ENCODE data around the gene PPFIA1. TPM values are rescaled to one million over a fixed set of nuclear protein-coding genes. Genes with fewer than 3 reads are reported as not detected.

PPFIA1 gene
- total and polyA plus RNA-seq, 7 donors: 13.2 to 62.1 (median 43.4) TPM

DNA sequence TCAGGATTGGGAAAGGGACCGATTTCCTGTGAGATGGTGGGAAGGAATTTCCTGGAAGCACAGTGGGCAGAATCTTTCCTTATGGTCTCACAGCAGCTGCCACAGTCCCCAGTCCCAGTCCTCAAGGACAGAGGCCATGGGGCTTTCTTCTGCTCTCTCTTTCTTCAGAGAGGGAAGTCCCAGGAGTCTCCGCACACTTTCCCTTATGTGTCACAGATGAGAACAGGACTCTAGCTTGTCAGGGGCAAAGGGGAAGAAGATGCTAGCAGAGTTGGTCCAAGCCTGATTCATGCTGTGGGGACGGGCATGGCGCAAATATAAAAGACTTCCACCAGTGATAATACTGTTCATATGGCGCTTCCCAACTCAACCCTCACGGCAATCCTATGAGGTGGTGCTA is 7.5 kb upstream of the PPFIA1 start:
- Histone ChIP-seq H3K36me3 (no peaks in the 10 kb centered on the region), H3K27ac (no peak overlapping the region), H3K27me3 (peaks cover 0 to 3% (median 0%) of the 10 kb centered on the region in 3 donors), H3K9me3 (no peaks in the 10 kb centered on the region), H3K4me3 (no peak overlapping the region), H3K4me1 (no peaks in the 10 kb centered on the region)
- no peak for DNase-seq
- intact Hi-C loops (cut with DNase I): no loop called here
- TF ChIP-seq, protein P1, sequence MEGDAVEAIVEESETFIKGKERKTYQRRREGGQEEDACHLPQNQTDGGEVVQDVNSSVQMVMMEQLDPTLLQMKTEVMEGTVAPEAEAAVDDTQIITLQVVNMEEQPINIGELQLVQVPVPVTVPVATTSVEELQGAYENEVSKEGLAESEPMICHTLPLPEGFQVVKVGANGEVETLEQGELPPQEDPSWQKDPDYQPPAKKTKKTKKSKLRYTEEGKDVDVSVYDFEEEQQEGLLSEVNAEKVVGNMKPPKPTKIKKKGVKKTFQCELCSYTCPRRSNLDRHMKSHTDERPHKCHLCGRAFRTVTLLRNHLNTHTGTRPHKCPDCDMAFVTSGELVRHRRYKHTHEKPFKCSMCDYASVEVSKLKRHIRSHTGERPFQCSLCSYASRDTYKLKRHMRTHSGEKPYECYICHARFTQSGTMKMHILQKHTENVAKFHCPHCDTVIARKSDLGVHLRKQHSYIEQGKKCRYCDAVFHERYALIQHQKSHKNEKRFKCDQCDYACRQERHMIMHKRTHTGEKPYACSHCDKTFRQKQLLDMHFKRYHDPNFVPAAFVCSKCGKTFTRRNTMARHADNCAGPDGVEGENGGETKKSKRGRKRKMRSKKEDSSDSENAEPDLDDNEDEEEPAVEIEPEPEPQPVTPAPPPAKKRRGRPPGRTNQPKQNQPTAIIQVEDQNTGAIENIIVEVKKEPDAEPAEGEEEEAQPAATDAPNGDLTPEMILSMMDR (IDR thresholded peaks at IDR 0.05): no peak
- TF ChIP-seq POLR2AphosphoS5 (IDR thresholded peaks at IDR 0.05) (no peak), EP300 (IDR thresholded peaks at IDR 0.05) (no peak), POLR2A (IDR thresholded peaks at IDR 0.05) (no peak)
- WGBS, 2 donors: 91% methylated on average over 6 of the region's 6 CpGs

DNA sequence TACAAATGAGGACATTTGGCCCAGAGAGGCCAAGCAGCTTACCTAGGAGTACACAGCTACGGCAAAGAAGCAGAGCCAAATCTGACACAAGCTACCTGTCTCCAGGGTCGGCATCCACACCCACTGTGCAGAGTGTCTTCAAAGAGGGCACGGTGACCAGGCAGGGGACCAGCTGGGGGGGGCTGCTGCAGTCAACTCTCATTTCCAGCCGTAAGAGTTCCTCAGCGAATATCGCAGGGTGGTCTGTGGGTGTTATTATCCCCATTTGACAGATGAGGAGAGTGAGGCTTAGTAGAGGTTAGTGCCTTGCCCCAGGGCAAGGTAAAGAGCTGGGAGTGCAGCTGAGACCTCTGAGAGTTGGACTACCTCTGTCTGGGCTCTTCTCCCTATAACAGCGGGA is 7.1 kb upstream of the PPFIA1 start:
- no peaks in the 10 kb centered on the region for H3K36me3 ChIP-seq
- no peak overlapping the region for H3K4me3 ChIP-seq
- 91% methylated on average over 7 of the region's 7 CpGs for WGBS, 2 donors
- no peak for TF ChIP-seq POLR2AphosphoS5 (IDR thresholded peaks at IDR 0.05)
- TF ChIP-seq, protein P1 (IDR thresholded peaks at IDR 0.05): no peak
- TF ChIP-seq EP300 (IDR thresholded peaks at IDR 0.05): no peak
- no peaks in the 10 kb centered on the region for H3K9me3 ChIP-seq
- peaks cover 0 to 3% (median 0%) of the 10 kb centered on the region in 3 donors for H3K27me3 ChIP-seq
- H3K27ac ChIP-seq: no peak overlapping the region
- no peak for DNase-seq
- H3K4me1 ChIP-seq: no peaks in the 10 kb centered on the region
- intact Hi-C loops (cut with DNase I): no loop called here

DNA sequence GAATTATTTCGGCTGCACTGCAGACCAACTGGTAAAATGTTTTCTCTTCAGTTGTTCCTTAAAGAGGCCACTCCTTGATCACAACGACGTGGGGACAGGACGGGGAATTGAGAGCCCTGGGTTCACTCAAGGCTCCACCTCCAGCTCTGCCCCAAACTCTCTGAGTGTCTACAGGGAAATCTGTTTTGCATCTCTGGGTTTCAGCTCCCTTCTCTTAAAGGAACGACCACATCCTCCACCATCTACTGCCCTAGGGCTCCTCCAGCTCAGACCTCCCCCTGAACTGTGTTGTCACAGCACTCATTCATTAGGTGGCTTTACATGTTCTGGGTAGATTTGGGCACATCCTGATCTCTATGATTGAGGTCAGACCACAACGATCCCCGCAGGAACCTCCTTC is 5.1 kb upstream of the PPFIA1 start:
- peaks cover 0 to 3% (median 0%) of the 10 kb centered on the region in 3 donors for H3K27me3 ChIP-seq
- H3K4me3 ChIP-seq: no peak overlapping the region
- no peak overlapping the region for H3K27ac ChIP-seq
- intact Hi-C loops (cut with DNase I): no loop called here
- H3K9me3 ChIP-seq: no peaks in the 10 kb centered on the region
- 42% methylated on average over 7 of the region's 7 CpGs for WGBS, 2 donors
- no peak for DNase-seq
- TF ChIP-seq, protein P1 (IDR thresholded peaks at IDR 0.05): no peak
- TF ChIP-seq POLR2A (IDR thresholded peaks at IDR 0.05) (no peak), POLR2AphosphoS5 (IDR thresholded peaks at IDR 0.05) (no peak), EP300 (IDR thresholded peaks at IDR 0.05) (no peak)
- H3K36me3 ChIP-seq: no peaks in the 10 kb centered on the region
- H3K4me1 ChIP-seq: peaks cover 0 to 7% (median 6%) of the 10 kb centered on the region in 4 donors

DNA sequence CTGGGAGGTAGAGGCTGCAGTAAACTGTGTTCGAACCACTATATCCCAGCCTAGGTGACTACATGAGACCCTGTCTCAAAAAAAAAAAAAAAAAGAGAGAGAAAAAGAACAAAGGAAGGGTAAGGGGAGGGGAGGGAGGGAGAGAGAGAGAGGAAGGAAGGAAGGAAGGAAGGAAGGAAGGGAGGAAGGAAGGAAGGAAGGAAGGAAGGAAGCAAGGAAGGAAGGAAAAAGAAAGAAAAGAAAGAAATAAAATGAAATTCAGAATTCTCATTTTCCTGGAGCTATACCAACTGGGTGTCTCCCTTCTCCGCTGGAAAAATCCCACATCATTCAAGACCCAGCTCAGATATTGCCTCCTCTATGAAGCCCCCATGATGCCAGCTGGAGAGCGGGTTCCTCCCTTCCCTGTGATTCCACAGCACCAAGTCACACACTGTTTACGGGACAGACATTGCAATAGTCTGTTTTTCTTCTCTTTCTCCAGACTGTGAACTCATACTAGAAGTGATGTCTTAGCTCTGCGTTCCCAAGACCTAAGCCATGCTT is 3.0 kb upstream of the PPFIA1 start:
- Histone ChIP-seq H3K27me3 (peaks cover 0 to 3% (median 0%) of the 10 kb centered on the region in 3 donors), H3K4me3 (no peak overlapping the region), H3K9me3 (no peaks in the 10 kb centered on the region), H3K36me3 (peaks cover 0 to 5% (median 0%) of the 10 kb centered on the region in 4 donors), H3K4me1 (peaks cover 0 to 21% (median 18%) of the 10 kb centered on the region in 4 donors), H3K27ac (no peak overlapping the region)
- DNase-seq: no peak
- WGBS, 2 donors: 85 to 90% methylated on average over 5 of the region's 5 CpGs
- intact Hi-C loops (cut with DNase I): no loop called here
- TF ChIP-seq POLR2A (IDR thresholded peaks at IDR 0.05): no peak
- no peak for TF ChIP-seq POLR2AphosphoS5 (IDR thresholded peaks at IDR 0.05)
- TF ChIP-seq EP300 (IDR thresholded peaks at IDR 0.05): no peak
- TF ChIP-seq, protein P1 (IDR thresholded peaks at IDR 0.05): no peak

DNA sequence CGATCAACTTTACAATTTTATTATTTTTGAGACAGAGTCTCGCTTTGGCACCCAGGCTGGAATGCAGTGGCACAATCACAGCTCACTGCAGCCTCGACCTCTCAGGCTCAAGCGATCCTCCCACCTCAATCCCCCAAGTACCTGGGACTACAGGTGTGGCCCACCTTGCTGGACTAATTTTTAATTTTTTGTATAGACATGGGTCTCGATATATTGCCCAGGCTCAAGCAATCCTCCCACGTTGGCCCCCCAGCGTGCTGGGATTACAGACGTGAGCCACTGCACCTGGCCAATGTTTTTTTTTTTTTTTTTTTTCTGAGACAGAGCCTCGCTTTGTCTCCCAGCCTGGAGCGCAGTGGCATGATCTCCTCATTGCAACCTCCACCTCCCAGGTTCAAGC is 2.0 kb upstream of the PPFIA1 start:
- Histone ChIP-seq H3K4me3 (no peak overlapping the region), H3K9me3 (no peaks in the 10 kb centered on the region), H3K27ac (no peak overlapping the region), H3K27me3 (no peaks in the 10 kb centered on the region), H3K4me1 (peaks cover 0 to 28% (median 22%) of the 10 kb centered on the region in 4 donors), H3K36me3 (peaks cover 0 to 15% (median 4%) of the 10 kb centered on the region in 4 donors)
- intact Hi-C loops (cut with DNase I): no loop called here
- TF ChIP-seq POLR2A (IDR thresholded peaks at IDR 0.05) (no peak), POLR2AphosphoS5 (IDR thresholded peaks at IDR 0.05) (no peak), EP300 (IDR thresholded peaks at IDR 0.05) (no peak)
- TF ChIP-seq, protein P1 (IDR thresholded peaks at IDR 0.05): no peak
- WGBS, 2 donors: 82 to 89% methylated on average over 10 of the region's 10 CpGs
- DNase-seq: no peak

Data from sigmoid colon (tissue), 7 donors.